PC-9 (cell line): ENCODE data around the gene FKBP1B. TPM values are rescaled to one million over a fixed set of nuclear protein-coding genes. Genes with fewer than 3 reads are reported as not detected.

Source experiments
- BruUV-seq: library from RNA; stranded (reverse); fragments of 400-500 nt; replicated peaks from 2 replicates; lab custom pipeline; 2021; lab: Mats Ljungman, UMichigan
- CTCF ChIA-PET: fragments of 300-600 bp; sonication (Branson Sonifier 250); formaldehyde crosslinking; loops from one replicate; lab custom pipeline; 2022; ENCODE audit warnings: antibody characterized with exemption; lab: Charles Lee
- POLR2A ChIA-PET: fragments of 300-600 bp; sonication (Branson Sonifier 250); formaldehyde crosslinking; loops from one replicate; lab custom pipeline; 2022; ENCODE audit warnings: antibody characterized with exemption; ENCODE audit not compliant: unreplicated experiment; lab: Charles Lee
- DNase-seq, 2 experiments: peaks; one replicate each; pipeline versions ENCODE4 v3.0.0 to v3.0.0-alpha.2; 2015 to 2022; ENCODE audit warnings: mixed read lengths in 1 of 2
- H2AFZ ChIP-seq: fragments of 200-600 bp; sonication (generic); 2 replicates; pipeline ENCODE4 v1.8.1; 2017; ENCODE audit warnings: antibody characterized with exemption
- H3F3A ChIP-seq: fragments of 200-600 bp; sonication (generic); 2 replicates; pipeline ENCODE4 v1.8.1; 2017; ENCODE audit warnings: antibody characterized with exemption, mild to moderate bottlenecking, low read depth; ENCODE audit not compliant: insufficient read depth
- H3K27ac ChIP-seq: fragments of 200-600 bp; sonication (generic); 2 replicates; pipeline ENCODE4 v1.6.1; 2016; ENCODE audit warnings: mixed run types
- H3K27me3 ChIP-seq: fragments of 200-600 bp; sonication (generic); 2 replicates; pipeline ENCODE4 v1.6.1; 2016; ENCODE audit warnings: low read depth, mixed run types; ENCODE audit not compliant: insufficient read depth
- H3K36me3 ChIP-seq: fragments of 200-600 bp; sonication (generic); 2 replicates; pipeline ENCODE4 v1.6.1; 2016; ENCODE audit warnings: low read depth, mixed run types
- H3K4me1 ChIP-seq: fragments of 200-600 bp; sonication (generic); replicated peaks from 2 replicates; pipeline ENCODE4 v1.6.1; 2016; ENCODE audit warnings: mixed run types; ENCODE audit not compliant: insufficient read depth
- H3K4me2 ChIP-seq: fragments of 200-600 bp; sonication (generic); 2 replicates; pipeline ENCODE4 v1.6.1; 2017; ENCODE audit warnings: mixed run types
- H3K4me3 ChIP-seq: fragments of 200-600 bp; sonication (generic); 2 replicates; pipeline ENCODE4 v1.6.1; 2016; ENCODE audit warnings: mixed run types
- H3K79me2 ChIP-seq: fragments of 200-600 bp; sonication (generic); 2 replicates; pipeline ENCODE4 v1.6.1; 2017; ENCODE audit warnings: low read depth, mixed run types
- H3K9me2 ChIP-seq: fragments of 200-600 bp; sonication (generic); 2 replicates; pipeline ENCODE4 v1.8.1; 2017; ENCODE audit warnings: mild to moderate bottlenecking; ENCODE audit not compliant: insufficient read depth
- H3K9me3 ChIP-seq: fragments of 200-600 bp; sonication (generic); 2 replicates; pipeline ENCODE4 v1.8.1; 2016; ENCODE audit warnings: low read depth; ENCODE audit not compliant: insufficient read depth
- H4K20me1 ChIP-seq: fragments of 200-600 bp; sonication (generic); 2 replicates; pipeline ENCODE4 v1.8.1; 2017; ENCODE audit not compliant: insufficient read depth
- EZH2 ChIP-seq: fragments of 200-600 bp; sonication (generic); IDR thresholded peaks from 2 replicates; pipeline ENCODE4 v1.8.0; 2017; ENCODE audit warnings: antibody characterized with exemption, low read depth
- intact Hi-C: fragments of 100-400 bp; cut with micrococcal nuclease; formaldehyde crosslinking; loops from one replicate; pipeline ENCODE4 v1.10.0; 2022; ENCODE audit not compliant: unreplicated experiment
- total RNA-seq: library from RNA; stranded (reverse); gene quantifications from 2 replicates; pipeline ENCODE4 v1.2.3, GENCODE V29; 2021
- TF ChIP-seq, protein P1 (sequence below): fragments of 200-600 bp; sonication (generic); conservative IDR thresholded peaks from 2 replicates; pipeline ENCODE4 v1.6.1; 2017; ENCODE audit warnings: mixed run types, antibody characterized with exemption, mild to moderate bottlenecking, moderate library complexity

Gene FKBP1B
- total RNA-seq, 1 experiment from 2014 or later, result 4.5 TPM

DNA sequence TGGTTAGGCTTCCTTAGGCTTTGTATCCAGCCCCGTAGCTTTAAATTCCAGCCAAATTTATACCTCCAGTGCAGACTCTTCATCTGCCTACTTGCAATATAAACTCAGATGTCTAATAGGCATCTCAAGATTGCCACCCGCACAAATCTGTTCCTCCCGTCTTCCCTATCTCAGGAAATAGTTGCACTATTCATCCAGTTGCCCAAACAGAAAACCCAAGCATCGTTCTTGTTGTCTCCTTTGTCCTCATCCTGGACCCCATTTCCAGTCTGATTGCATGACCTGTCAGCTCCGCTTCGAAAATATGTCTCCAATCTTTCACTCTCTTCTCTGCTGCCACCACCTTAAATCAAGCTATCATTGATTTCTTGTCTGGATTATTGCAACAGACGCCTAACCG is 2.3 kb downstream of the FKBP1B start:
- Histone ChIP-seq H3F3A (peaks cover 21% of the 10 kb centered on the region; the same call in 1 of the 2 replicates), H3K4me1 (peaks cover 8% of the 10 kb centered on the region; the same call in 1 of the 2 replicates), H2AFZ (no peak overlapping the region), H3K27ac (no peak overlapping the region), H3K27me3 (peaks cover 10% of the 10 kb centered on the region; the same call in 1 of the 2 replicates), H3K4me2 (no peak overlapping the region), H3K4me3 (no peak overlapping the region), H3K36me3 (no peaks in the 10 kb centered on the region), H3K9me3 (no peaks in the 10 kb centered on the region), H4K20me1 (no peaks in the 10 kb centered on the region), H3K9me2 (no peaks in the 10 kb centered on the region), H3K79me2 (peaks cover 1% of the 10 kb centered on the region; the same call in 1 of the 2 replicates)
- no peak for DNase-seq
- intact Hi-C loops, result no loop called here
- TF ChIP-seq EZH2, result no peak
- TF ChIP-seq, protein P1, sequence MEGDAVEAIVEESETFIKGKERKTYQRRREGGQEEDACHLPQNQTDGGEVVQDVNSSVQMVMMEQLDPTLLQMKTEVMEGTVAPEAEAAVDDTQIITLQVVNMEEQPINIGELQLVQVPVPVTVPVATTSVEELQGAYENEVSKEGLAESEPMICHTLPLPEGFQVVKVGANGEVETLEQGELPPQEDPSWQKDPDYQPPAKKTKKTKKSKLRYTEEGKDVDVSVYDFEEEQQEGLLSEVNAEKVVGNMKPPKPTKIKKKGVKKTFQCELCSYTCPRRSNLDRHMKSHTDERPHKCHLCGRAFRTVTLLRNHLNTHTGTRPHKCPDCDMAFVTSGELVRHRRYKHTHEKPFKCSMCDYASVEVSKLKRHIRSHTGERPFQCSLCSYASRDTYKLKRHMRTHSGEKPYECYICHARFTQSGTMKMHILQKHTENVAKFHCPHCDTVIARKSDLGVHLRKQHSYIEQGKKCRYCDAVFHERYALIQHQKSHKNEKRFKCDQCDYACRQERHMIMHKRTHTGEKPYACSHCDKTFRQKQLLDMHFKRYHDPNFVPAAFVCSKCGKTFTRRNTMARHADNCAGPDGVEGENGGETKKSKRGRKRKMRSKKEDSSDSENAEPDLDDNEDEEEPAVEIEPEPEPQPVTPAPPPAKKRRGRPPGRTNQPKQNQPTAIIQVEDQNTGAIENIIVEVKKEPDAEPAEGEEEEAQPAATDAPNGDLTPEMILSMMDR, result no peak
- BruUV-seq, result no TSS peak
- POLR2A ChIA-PET, result interaction anchor here (0.7 kb wide), 1 partner anchor 39 kb away, joined by 10 read pairs; no protein-coding TSS in a partner anchor
- CTCF ChIA-PET, result no interaction called here

GRCh38 chr2:24052951-24053350 is 3.4 kb downstream of the FKBP1B start:
- ChIA-PET POLR2A (no interaction called here), CTCF (no interaction called here)
- Histone ChIP-seq H3K4me2 (no peak overlapping the region), H4K20me1 (no peaks in the 10 kb centered on the region), H3K27ac (no peak overlapping the region), H3K36me3 (no peaks in the 10 kb centered on the region), H3K27me3 (peaks cover 10% of the 10 kb centered on the region; the same call in 1 of the 2 replicates), H3K79me2 (no peaks in the 10 kb centered on the region), H2AFZ (no peak overlapping the region), H3K4me1 (0 out of 2 replicates have a peak, but pooled peaks cover 4% of the 10 kb centered on the region), H3F3A (peaks cover 17% of the 10 kb centered on the region; the same call in 1 of the 2 replicates), H3K9me2 (no peaks in the 10 kb centered on the region), H3K4me3 (no peak overlapping the region), H3K9me3 (no peaks in the 10 kb centered on the region)
- no peak for DNase-seq
- intact Hi-C loops, result no loop called here
- BruUV-seq, result no TSS peak
- TF ChIP-seq EZH2, result no peak
- TF ChIP-seq, protein P1, result no peak

DNA sequence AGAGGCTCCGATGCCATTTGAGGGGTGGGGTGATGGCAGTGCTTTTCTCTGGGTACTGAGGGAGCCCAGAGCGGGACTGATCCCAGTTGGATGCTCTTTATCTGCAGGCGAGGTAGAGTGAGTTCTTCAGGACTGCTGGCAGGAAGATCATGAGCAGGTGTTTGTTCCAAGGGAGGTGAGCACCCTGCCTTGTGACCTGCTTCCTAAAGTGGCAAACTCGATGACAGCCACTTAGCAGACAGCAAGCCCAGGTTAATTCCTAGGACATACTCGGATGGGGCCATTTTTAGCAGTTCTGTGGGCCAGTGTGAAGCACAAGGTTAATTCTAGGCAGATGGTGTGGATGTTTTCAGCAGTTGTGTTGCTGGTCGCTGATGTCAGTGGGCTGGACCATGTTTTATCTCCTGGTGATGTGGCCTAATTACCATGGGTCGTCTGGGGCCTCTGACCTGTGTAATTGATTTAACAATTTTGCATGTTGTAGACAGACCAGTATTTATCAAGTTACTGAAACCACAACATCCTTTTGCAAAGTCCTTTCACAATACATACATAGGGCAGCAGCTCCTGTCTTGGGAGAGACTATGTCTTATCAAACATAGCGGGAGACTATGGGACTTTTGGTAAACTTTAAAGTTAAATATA is 4.9 kb downstream of the FKBP1B start:
- Histone ChIP-seq H4K20me1 (no peaks in the 10 kb centered on the region), H3K27me3 (peaks cover 10% of the 10 kb centered on the region; the same call in 1 of the 2 replicates), H3K9me3 (no peaks in the 10 kb centered on the region), H3K36me3 (no peaks in the 10 kb centered on the region), H3F3A (peaks cover 24% of the 10 kb centered on the region; the same call in 1 of the 2 replicates), H2AFZ (no peak overlapping the region), H3K9me2 (no peaks in the 10 kb centered on the region), H3K27ac (no peak overlapping the region), H3K4me3 (no peak overlapping the region), H3K4me2 (no peak overlapping the region), H3K4me1 (no peaks in the 10 kb centered on the region), H3K79me2 (no peaks in the 10 kb centered on the region)
- ChIA-PET CTCF (no interaction called here), POLR2A (no interaction called here)
- DNase-seq, result no peak
- intact Hi-C loops, result no loop called here
- no TSS peak for BruUV-seq
- no peak for TF ChIP-seq EZH2
